Glutamatergic neuron (in vitro differentiated cells): ENCODE data around the gene HOXB6. TPM values are rescaled to one million over a fixed set of nuclear protein-coding genes. Genes with fewer than 3 reads are reported as not detected.

Experiments
- DNase-seq: peaks from one replicate; pipeline ENCODE4 v3.0.0; 2022
- H3K27ac Mint-ChIP-seq: one replicate; pipeline ENCODE4 v1.8.0; 2020; ENCODE audit warnings: mild to moderate bottlenecking, mixed read lengths, inconsistent platforms; ENCODE audit not compliant: unreplicated experiment
- H3K27me3 Mint-ChIP-seq: one replicate; pipeline ENCODE4 v1.8.0; 2020; ENCODE audit warnings: mild to moderate bottlenecking, moderate library complexity, mixed read lengths, inconsistent platforms; ENCODE audit not compliant: unreplicated experiment
- H3K36me3 Mint-ChIP-seq: one replicate; pipeline ENCODE4 v1.8.0; 2020; ENCODE audit warnings: mild to moderate bottlenecking, mixed read lengths, inconsistent platforms; ENCODE audit not compliant: unreplicated experiment
- H3K4me1 Mint-ChIP-seq: one replicate; pipeline ENCODE4 v1.8.0; 2020; ENCODE audit warnings: mild to moderate bottlenecking, low read depth, mixed read lengths, inconsistent platforms; ENCODE audit not compliant: unreplicated experiment
- H3K4me3 Mint-ChIP-seq: one replicate; pipeline ENCODE4 v1.8.0; 2020; ENCODE audit warnings: mild to moderate bottlenecking, mixed read lengths, inconsistent platforms; ENCODE audit not compliant: unreplicated experiment
- H3K9me3 Mint-ChIP-seq: one replicate; pipeline ENCODE4 v1.8.0; 2020; ENCODE audit warnings: mild to moderate bottlenecking, moderate library complexity, mixed read lengths, inconsistent platforms; ENCODE audit not compliant: unreplicated experiment
- CTCF ChIP-seq: fragments of 200-600 bp; sonication (generic); IDR thresholded peaks from one replicate; pipeline ENCODE4 v1.5.0; 2021; ENCODE audit not compliant: partially characterized antibody, unreplicated experiment
- total RNA-seq: library from RNA; stranded (reverse); fragmentation: NEBNext Ultra II Directional; extraction: Animal tissue kit (Norgen Biotek cat#: 25700); gene quantifications from one replicate; pipeline ENCODE4 v1.2.1, GENCODE V29; 2021; ENCODE audit not compliant: unreplicated experiment

The HOXB6 gene
- total RNA-seq, 1 donor from 2014 or later = not detected

- Mint-ChIP-seq H3K9me3 (peaks cover 7% of the 10 kb centered on the region), H3K4me3 (no peak overlapping the region), H3K27me3 (peaks cover 27% of the 10 kb centered on the region), H3K4me1 (peaks cover 3% of the 10 kb centered on the region), H3K36me3 (no peaks in the 10 kb centered on the region), H3K27ac (no peak overlapping the region)
- DNase-seq = no peak
- TF ChIP-seq CTCF = no peak
These were observed 37.0 kb downstream of the HOXB6 start for GRCh38 chr17:48567646-48568354.

- peaks cover 7% of the 10 kb centered on the region for H3K9me3 Mint-ChIP-seq
- H3K36me3 Mint-ChIP-seq = no peaks in the 10 kb centered on the region
- peaks cover 3% of the 10 kb centered on the region for H3K4me1 Mint-ChIP-seq
- peaks cover 33% of the 10 kb centered on the region for H3K27me3 Mint-ChIP-seq
- no peak overlapping the region for H3K27ac Mint-ChIP-seq
- DNase-seq = no peak
- H3K4me3 Mint-ChIP-seq = no peak overlapping the region
- no peak for TF ChIP-seq CTCF
These were observed 37.6 kb downstream of the HOXB6 start for GRCh38 chr17:48567209-48567608.

GRCh38 chr17:48566717-48567116 is 38.1 kb downstream of the HOXB6 start:
- H3K36me3 Mint-ChIP-seq = no peaks in the 10 kb centered on the region
- H3K27me3 Mint-ChIP-seq = peaks cover 33% of the 10 kb centered on the region
- peaks cover 3% of the 10 kb centered on the region for H3K4me1 Mint-ChIP-seq
- H3K27ac Mint-ChIP-seq = no peak overlapping the region
- H3K4me3 Mint-ChIP-seq = no peak overlapping the region
- no peak for TF ChIP-seq CTCF
- H3K9me3 Mint-ChIP-seq = peaks cover 7% of the 10 kb centered on the region
- DNase-seq = no peak

GRCh38 chr17:48565925-48566710 is 38.7 kb downstream of the HOXB6 start:
- no peaks in the 10 kb centered on the region for H3K36me3 Mint-ChIP-seq
- DNase-seq = no peak
- peaks cover 33% of the 10 kb centered on the region for H3K27me3 Mint-ChIP-seq
- H3K9me3 Mint-ChIP-seq = peaks cover 7% of the 10 kb centered on the region
- TF ChIP-seq CTCF = no peak
- H3K4me1 Mint-ChIP-seq = peaks cover 3% of the 10 kb centered on the region
- H3K4me3 Mint-ChIP-seq = no peak overlapping the region
- H3K27ac Mint-ChIP-seq = no peak overlapping the region

- peaks cover 3% of the 10 kb centered on the region for H3K4me1 Mint-ChIP-seq
- H3K4me3 Mint-ChIP-seq = no peak overlapping the region
- peaks cover 7% of the 10 kb centered on the region for H3K9me3 Mint-ChIP-seq
- H3K27ac Mint-ChIP-seq = no peak overlapping the region
- DNase-seq = no peak
- peaks cover 36% of the 10 kb centered on the region for H3K27me3 Mint-ChIP-seq
- H3K36me3 Mint-ChIP-seq = no peaks in the 10 kb centered on the region
- no peak for TF ChIP-seq CTCF
These were observed 39.7 kb downstream of the HOXB6 start for GRCh38 chr17:48565022-48565554.
